Endothelial cell (in vitro differentiated cells): ENCODE measurements around the gene CAMK2G. TPM values are rescaled to one million over a fixed set of nuclear protein-coding genes. Genes with fewer than 3 reads are reported as not detected.

Source experiments
- DNase-seq: peaks from one replicate; pipeline ENCODE4 v3.0.0; 2021; ENCODE audit warnings: low spot score
- H3K27ac Mint-ChIP-seq: one replicate; pipeline ENCODE4 v1.8.0; 2021; ENCODE audit warnings: mixed read lengths, inconsistent platforms; ENCODE audit not compliant: unreplicated experiment
- H3K27me3 Mint-ChIP-seq: one replicate; pipeline ENCODE4 v1.8.0; 2021; ENCODE audit warnings: mild to moderate bottlenecking, moderate library complexity, mixed read lengths, inconsistent platforms; ENCODE audit not compliant: unreplicated experiment
- H3K36me3 Mint-ChIP-seq: one replicate; pipeline ENCODE4 v1.8.0; 2021; ENCODE audit warnings: mild to moderate bottlenecking, low read depth, mixed read lengths, inconsistent platforms; ENCODE audit not compliant: unreplicated experiment
- H3K4me1 Mint-ChIP-seq: one replicate; pipeline ENCODE4 v1.8.0; 2021; ENCODE audit warnings: mild to moderate bottlenecking, mixed read lengths, inconsistent platforms; ENCODE audit not compliant: unreplicated experiment
- H3K4me3 Mint-ChIP-seq: one replicate; pipeline ENCODE4 v1.8.0; 2021; ENCODE audit warnings: mild to moderate bottlenecking, mixed read lengths, inconsistent platforms; ENCODE audit not compliant: unreplicated experiment
- H3K9me3 Mint-ChIP-seq: one replicate; pipeline ENCODE4 v1.8.0; 2021; ENCODE audit warnings: mixed read lengths, inconsistent platforms; ENCODE audit not compliant: unreplicated experiment
- total RNA-seq: library from RNA; stranded (reverse); fragmentation: NEBNext Ultra II Directional; extraction: Animal tissue kit (Norgen Biotek cat#: 25700); gene quantifications from one replicate; pipeline ENCODE4 v1.2.1, GENCODE V29; 2021; ENCODE audit not compliant: unreplicated experiment
- TF ChIP-seq, protein P1 (sequence below): fragments of 200-600 bp; sonication (generic); IDR thresholded peaks from one replicate; pipeline ENCODE4 v1.5.0; 2021; ENCODE audit warnings: antibody characterized with exemption; ENCODE audit not compliant: unreplicated experiment

CAMK2G gene
- total RNA-seq, 1 donor from 2014 or later = 27.7 TPM

DNA sequence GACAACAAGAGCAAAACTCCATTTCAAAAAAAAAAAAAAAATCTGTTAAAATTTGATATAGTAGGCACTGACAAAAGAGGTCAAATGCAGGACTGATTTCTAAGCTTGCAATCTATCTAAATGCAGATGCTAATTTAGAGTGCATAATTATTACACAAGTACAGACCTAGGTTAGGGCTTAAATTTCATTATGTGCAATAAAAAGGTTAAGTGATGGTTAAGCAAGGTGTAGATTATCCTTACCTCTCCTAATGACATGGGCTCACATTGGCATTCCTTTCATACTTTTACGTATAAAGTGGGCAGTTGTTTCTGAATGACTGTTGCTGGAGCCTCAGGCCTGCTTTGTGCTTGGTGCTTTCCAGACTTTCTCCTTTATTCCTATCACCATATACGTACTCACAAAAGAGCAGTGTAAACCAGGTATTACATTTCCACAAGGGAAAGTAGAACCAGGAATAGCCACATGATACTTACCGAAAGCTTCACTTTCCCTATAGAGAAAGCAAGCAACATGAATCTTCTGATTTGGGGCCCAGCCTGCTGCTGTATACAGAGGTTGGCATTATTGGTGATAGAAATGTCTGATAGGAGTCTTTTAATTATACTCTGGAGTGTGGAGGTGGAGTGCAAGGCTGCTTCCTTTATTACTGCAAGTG, 94.7 kb downstream of the CAMK2G start:
- Mint-ChIP-seq H3K9me3 (no peaks in the 10 kb centered on the region), H3K4me3 (peak overlapping the region; percentile 66), H3K27me3 (peaks cover 6% of the 10 kb centered on the region), H3K4me1 (peaks cover 36% of the 10 kb centered on the region), H3K27ac (peak overlapping the region; percentile 7), H3K36me3 (peaks cover 27% of the 10 kb centered on the region)
- no peak for DNase-seq
- TF ChIP-seq, protein P1, sequence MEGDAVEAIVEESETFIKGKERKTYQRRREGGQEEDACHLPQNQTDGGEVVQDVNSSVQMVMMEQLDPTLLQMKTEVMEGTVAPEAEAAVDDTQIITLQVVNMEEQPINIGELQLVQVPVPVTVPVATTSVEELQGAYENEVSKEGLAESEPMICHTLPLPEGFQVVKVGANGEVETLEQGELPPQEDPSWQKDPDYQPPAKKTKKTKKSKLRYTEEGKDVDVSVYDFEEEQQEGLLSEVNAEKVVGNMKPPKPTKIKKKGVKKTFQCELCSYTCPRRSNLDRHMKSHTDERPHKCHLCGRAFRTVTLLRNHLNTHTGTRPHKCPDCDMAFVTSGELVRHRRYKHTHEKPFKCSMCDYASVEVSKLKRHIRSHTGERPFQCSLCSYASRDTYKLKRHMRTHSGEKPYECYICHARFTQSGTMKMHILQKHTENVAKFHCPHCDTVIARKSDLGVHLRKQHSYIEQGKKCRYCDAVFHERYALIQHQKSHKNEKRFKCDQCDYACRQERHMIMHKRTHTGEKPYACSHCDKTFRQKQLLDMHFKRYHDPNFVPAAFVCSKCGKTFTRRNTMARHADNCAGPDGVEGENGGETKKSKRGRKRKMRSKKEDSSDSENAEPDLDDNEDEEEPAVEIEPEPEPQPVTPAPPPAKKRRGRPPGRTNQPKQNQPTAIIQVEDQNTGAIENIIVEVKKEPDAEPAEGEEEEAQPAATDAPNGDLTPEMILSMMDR = no peak

- TF ChIP-seq, protein P1 = no peak
- Mint-ChIP-seq H3K4me3 (no peak overlapping the region), H3K27ac (no peak overlapping the region), H3K9me3 (no peaks in the 10 kb centered on the region), H3K4me1 (peaks cover 42% of the 10 kb centered on the region), H3K36me3 (peaks cover 34% of the 10 kb centered on the region), H3K27me3 (peaks cover 6% of the 10 kb centered on the region)
- DNase-seq = no peak
Observed at GRCh38 chr10:73779018-73779417, 95.3 kb downstream of the CAMK2G start.

DNA sequence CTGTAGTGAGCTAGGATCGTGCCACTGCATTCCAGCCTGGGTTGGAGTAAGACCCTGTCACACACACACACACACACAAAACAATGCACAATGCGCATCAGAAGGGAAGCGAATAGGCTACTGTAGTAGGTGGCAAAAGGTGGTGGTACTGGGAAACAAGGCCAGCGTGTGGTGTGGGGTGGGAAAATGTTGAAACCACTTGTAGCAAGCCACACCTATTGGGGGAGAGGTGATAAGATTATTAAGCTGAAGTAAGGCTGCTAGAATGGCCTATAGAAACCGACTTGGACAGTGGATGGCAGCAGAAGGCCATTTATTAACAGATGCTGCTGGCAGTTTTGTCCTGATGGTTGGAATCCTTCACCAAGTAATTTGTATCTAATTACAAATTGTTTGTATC, 99.7 kb downstream of the CAMK2G start:
- Mint-ChIP-seq H3K27ac (peak overlapping the region; percentile 3), H3K4me3 (peak overlapping the region; percentile 78), H3K4me1 (peaks cover 42% of the 10 kb centered on the region), H3K36me3 (peaks cover 45% of the 10 kb centered on the region), H3K9me3 (no peaks in the 10 kb centered on the region), H3K27me3 (peaks cover 12% of the 10 kb centered on the region)
- DNase-seq = no peak
- TF ChIP-seq, protein P1 = no peak

DNA sequence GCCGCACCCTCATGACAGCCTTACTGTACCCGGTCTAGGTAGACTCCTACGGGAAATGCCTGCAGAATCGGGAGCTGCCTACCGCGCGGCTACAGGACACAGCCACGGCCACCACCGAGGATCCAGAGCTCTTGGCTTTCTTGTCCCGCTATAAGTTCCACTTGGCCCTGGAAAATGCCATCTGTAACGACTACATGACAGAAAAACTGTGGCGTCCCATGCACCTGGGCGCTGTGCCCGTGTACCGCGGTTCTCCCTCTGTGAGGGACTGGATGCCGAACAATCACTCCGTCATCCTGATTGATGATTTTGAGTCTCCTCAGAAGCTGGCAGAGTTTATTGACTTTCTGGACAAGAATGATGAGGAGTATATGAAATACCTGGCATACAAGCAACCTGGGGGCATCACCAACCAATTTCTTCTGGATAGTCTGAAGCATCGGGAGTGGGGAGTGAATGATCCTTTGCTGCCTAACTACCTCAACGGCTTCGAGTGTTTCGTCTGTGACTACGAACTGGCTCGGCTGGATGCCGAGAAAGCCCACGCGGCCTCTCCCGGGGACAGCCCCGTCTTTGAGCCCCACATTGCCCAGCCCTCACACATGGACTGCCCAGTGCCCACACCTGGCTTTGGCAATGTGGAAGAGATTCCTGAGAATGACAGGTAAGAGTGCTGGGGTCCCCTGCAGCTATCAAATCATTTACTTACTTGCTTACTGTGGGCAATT, 101.0 kb downstream of the CAMK2G start:
- H3K36me3 Mint-ChIP-seq = peaks cover 57% of the 10 kb centered on the region
- no peaks in the 10 kb centered on the region for H3K9me3 Mint-ChIP-seq
- H3K4me1 Mint-ChIP-seq = peaks cover 41% of the 10 kb centered on the region
- peaks cover 21% of the 10 kb centered on the region for H3K27me3 Mint-ChIP-seq
- H3K27ac Mint-ChIP-seq = peak overlapping the region; percentile 83
- peak overlapping the region; percentile 97 for H3K4me3 Mint-ChIP-seq
- TF ChIP-seq, protein P1 = no peak
- DNase-seq = no peak
